ENCODE measurements around the gene NWD2.
"Not testable (repeated sequence)": the region's sequence is repeated elsewhere in the genome, so short reads cannot be mapped to it uniquely, and the experiment has no call there.

NWD2 gene

GRCh38 chr4:37393889-37394288, 149.3 kb downstream of the NWD2 start:
- no peak for DNase-seq (ENCODE audit: low spot score)

- no peak for DNase-seq (ENCODE audit: low spot score)
Measured at GRCh38 chr4:37397505-37397904, 153.0 kb downstream of the NWD2 start.

- DNase-seq (ENCODE audit: low spot score), result no peak
Measured at GRCh38 chr4:37400241-37400881, 155.8 kb downstream of the NWD2 start.

GRCh38 chr4:37407938-37408826, 163.6 kb downstream of the NWD2 start:
- not testable (repeated sequence) for DNase-seq (ENCODE audit: low spot score)

GRCh38 chr4:37413612-37414011, 169.1 kb downstream of the NWD2 start:
- DNase-seq (ENCODE audit: low spot score), result not testable (repeated sequence)

GRCh38 chr4:37415845-37416369, 171.4 kb downstream of the NWD2 start:
- DNase-seq (ENCODE audit: low spot score), result no peak

GRCh38 chr4:37421614-37422013, 177.1 kb downstream of the NWD2 start:
- no peak for DNase-seq (ENCODE audit: low spot score)

- no peak for DNase-seq (ENCODE audit: low spot score)
Measured at GRCh38 chr4:37422102-37422501, 177.6 kb downstream of the NWD2 start.

GRCh38 chr4:37422638-37423037, 178.1 kb downstream of the NWD2 start:
- no peak for DNase-seq (ENCODE audit: low spot score)

- no peak for DNase-seq (ENCODE audit: low spot score)
Measured at GRCh38 chr4:37423310-37423709, 178.8 kb downstream of the NWD2 start.

GRCh38 chr4:37424753-37425152, 180.2 kb downstream of the NWD2 start:
- no peak for DNase-seq (ENCODE audit: low spot score)

- DNase-seq (ENCODE audit: low spot score), result no peak
Measured at GRCh38 chr4:37425857-37426256, 181.3 kb downstream of the NWD2 start.

GRCh38 chr4:37427193-37427592, 182.7 kb downstream of the NWD2 start:
- DNase-seq (ENCODE audit: low spot score), result no peak

- no peak for DNase-seq (ENCODE audit: low spot score)
Measured at GRCh38 chr4:37429906-37430305, 185.4 kb downstream of the NWD2 start.

- no peak for DNase-seq (ENCODE audit: low spot score)
Measured at GRCh38 chr4:37430718-37431416, 186.3 kb downstream of the NWD2 start.

GRCh38 chr4:37431417-37431743, 186.8 kb downstream of the NWD2 start:
- DNase-seq (ENCODE audit: low spot score), result no peak

- DNase-seq (ENCODE audit: low spot score), result no peak
Measured at GRCh38 chr4:37434469-37434868, 189.9 kb downstream of the NWD2 start.

- no peak for DNase-seq (ENCODE audit: low spot score)
Measured at GRCh38 chr4:37436546-37436945, 192.0 kb downstream of the NWD2 start.

- DNase-seq (ENCODE audit: low spot score), result no peak
Measured at GRCh38 chr4:37437163-37437562, 192.6 kb downstream of the NWD2 start.

- no peak for DNase-seq (ENCODE audit: low spot score)
Measured at GRCh38 chr4:37438564-37439279, 194.2 kb downstream of the NWD2 start.

- DNase-seq (ENCODE audit: low spot score), result no peak
Measured at GRCh38 chr4:37439809-37440474, 195.4 kb downstream of the NWD2 start.

- DNase-seq (ENCODE audit: low spot score), result no peak
Measured at GRCh38 chr4:37440501-37440900, 196.0 kb downstream of the NWD2 start.

Data from kidney capillary endothelial cell (primary cell).